ENCODE measurements around the gene GFRA4.
A peak's percentile ranks its signal among the peaks of the same experiment; 100 is the strongest.

The GFRA4 gene
- total RNA-seq, result 0 reads per million in 9 experiments

DNA sequence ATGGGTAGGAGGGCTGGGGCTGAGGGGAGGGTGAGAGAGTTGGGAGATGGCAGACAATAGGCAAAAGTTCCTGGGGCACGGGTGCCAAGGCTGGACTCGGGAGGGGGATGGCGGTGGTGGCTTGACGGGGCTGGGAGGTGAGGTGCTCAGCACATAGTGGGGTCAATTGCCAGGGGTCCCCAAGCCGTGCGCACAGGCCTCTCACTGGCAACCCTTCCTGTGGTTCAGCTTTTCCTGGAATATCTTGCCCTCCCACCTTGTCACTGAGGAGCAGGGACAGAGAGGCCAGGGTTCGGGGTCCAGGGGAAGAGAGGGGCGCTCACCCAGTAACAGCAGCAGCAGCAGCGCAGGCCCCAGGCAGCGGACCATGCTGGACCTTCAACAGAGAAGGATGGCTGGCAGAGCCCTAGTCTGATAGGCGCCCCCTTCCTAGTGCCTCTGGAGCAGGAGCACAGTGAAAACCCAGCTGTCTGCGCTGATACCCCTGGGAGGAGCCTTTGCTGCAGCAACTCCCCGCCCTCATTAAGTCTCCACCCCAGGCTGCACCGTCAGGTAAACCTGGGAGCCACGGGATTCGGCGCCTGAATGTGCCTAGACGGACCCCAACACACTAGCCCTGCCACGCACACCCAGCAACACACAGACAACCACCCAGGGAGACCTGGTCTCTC lies at the start of gene GFRA4:
TSS of gene GFRA4 (minus strand) at position 369 of the 671 bp plus-strand sequence. CDS start at position 369, 0 bp downstream.
- DNase-seq (no peak), ATAC-seq (replicated peaks) (no peak)
- Mint-ChIP-seq H3K9me3 (no peaks in the 10 kb centered on the region), H3K4me1 (ENCODE audit: low read depth in 2 of 2) (peaks cover 28 to 59% of the 10 kb centered on the region in 2 donors), H3K27me3 (peaks cover 43 to 66% of the 10 kb centered on the region in 2 donors), H3K4me3 (no peak within 1 kb of the TSS), H3K27ac (no peak within 1 kb of the TSS), H3K36me3 (ENCODE audit: insufficient read depth) (peaks cover 17% of the 10 kb centered on the region)

GRCh38 chr20:3712279-3712873 lies 49.2 kb upstream of the GFRA4 start, which contains the start of gene SIGLEC1:
Gene SIGLEC1, minus strand, starts transcription at chr20:3712600. Its CDS starts 5,472 bp downstream, at chr20:3707128.
- Mint-ChIP-seq H3K36me3 (ENCODE audit: insufficient read depth) (no peaks in the 10 kb centered on the region), H3K9me3 (no peaks in the 10 kb centered on the region), H3K27me3 (peaks cover 25 to 51% of the 10 kb centered on the region in 2 donors), H3K4me1 (ENCODE audit: low read depth in 2 of 2) (peaks cover 6 to 8% of the 10 kb centered on the region in 2 donors), H3K27ac (no peak within 1 kb of the TSS), H3K4me3 (no peak within 1 kb of the TSS)
- no peak for DNase-seq
- ATAC-seq (replicated peaks), result no peak

DNA sequence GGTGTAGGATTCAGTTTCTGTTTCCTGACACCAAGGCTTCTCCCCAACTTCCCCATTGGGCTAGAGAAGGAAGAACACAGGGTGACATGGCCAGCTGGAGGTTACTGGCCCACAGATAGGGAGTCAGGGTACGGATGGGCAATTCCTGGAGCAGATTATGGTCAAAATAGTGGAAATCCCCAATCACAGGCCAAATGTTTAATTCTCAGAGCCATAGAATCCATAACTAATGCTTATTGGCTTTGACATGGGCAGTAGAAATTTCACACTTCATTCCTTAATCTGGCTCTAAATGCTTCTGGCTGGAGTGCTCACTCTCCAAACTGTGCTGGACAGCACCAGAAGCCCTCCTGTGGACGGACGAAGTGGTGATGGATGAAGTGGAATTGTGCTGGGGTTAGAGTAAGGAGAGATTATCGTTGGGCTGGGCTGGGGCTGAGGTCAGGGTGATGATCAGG lies 48.3 kb upstream of the GFRA4 start:
- Mint-ChIP-seq H3K36me3 (ENCODE audit: insufficient read depth) (no peaks in the 10 kb centered on the region), H3K4me3 (no peak overlapping the region), H3K27ac (no peak overlapping the region), H3K27me3 (peaks cover 18 to 44% of the 10 kb centered on the region in 2 donors), H3K9me3 (no peaks in the 10 kb centered on the region), H3K4me1 (ENCODE audit: low read depth in 2 of 2) (peaks cover 6 to 8% of the 10 kb centered on the region in 2 donors)
- DNase-seq, result no peak
- no peak for ATAC-seq (replicated peaks)

- peaks cover 17 to 44% of the 10 kb centered on the region in 2 donors for H3K27me3 Mint-ChIP-seq
- no peak overlapping the region for H3K4me3 Mint-ChIP-seq
- ATAC-seq (replicated peaks) (peak; percentile 66), DNase-seq (peak; percentile 77 to 80 (median 78))
- H3K4me1 Mint-ChIP-seq (ENCODE audit: low read depth in 2 of 2), result peaks cover 6 to 8% of the 10 kb centered on the region in 2 donors
- H3K36me3 Mint-ChIP-seq (ENCODE audit: insufficient read depth), result no peaks in the 10 kb centered on the region
- H3K27ac Mint-ChIP-seq, result no peak overlapping the region
- H3K9me3 Mint-ChIP-seq, result no peaks in the 10 kb centered on the region
These were observed 47.7 kb upstream of the GFRA4 start for GRCh38 chr20:3710703-3711483.

DNA sequence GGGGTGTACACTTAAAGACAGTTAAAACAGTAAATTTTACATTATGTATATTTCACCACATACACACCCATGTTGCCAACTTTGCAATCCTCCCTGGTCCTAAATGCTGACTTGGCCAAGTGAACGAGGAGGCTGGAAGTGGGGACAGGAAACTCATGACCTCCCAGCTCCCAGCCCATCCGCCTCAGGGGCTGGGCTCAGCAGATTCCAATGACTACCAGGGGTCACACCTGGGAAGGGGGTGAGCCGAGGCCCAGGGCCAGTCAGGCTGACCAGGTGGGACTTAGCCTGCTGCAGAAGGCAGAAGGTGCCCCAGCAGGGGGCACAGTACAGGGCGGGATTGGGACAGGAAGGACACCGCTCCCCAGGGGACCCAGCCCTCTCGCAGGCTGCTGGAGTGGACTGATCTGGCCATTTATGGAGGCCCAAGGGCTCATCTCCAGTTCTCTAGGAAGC lies 46.8 kb upstream of the GFRA4 start:
- peaks cover 17 to 49% of the 10 kb centered on the region in 2 donors for H3K27me3 Mint-ChIP-seq
- peaks cover 6 to 8% of the 10 kb centered on the region in 2 donors for H3K4me1 Mint-ChIP-seq (ENCODE audit: low read depth in 2 of 2)
- H3K4me3 Mint-ChIP-seq, result no peak overlapping the region
- no peak overlapping the region for H3K27ac Mint-ChIP-seq
- H3K9me3 Mint-ChIP-seq, result no peaks in the 10 kb centered on the region
- no peak for ATAC-seq (replicated peaks)
- H3K36me3 Mint-ChIP-seq (ENCODE audit: insufficient read depth), result no peaks in the 10 kb centered on the region
- no peak for DNase-seq

- H3K36me3 Mint-ChIP-seq (ENCODE audit: insufficient read depth), result no peaks in the 10 kb centered on the region
These were observed 44.3 kb upstream of the GFRA4 start for GRCh38 chr20:3707508-3707899.

GRCh38 chr20:3706774-3707507 lies 43.7 kb upstream of the GFRA4 start:
- ATAC-seq (replicated peaks) (no peak), DNase-seq (no peak)
- Mint-ChIP-seq H3K4me3 (no peak overlapping the region), H3K36me3 (ENCODE audit: insufficient read depth) (no peaks in the 10 kb centered on the region), H3K4me1 (ENCODE audit: low read depth in 2 of 2) (peaks cover 6 to 8% of the 10 kb centered on the region in 2 donors), H3K9me3 (no peaks in the 10 kb centered on the region), H3K27me3 (peaks cover 20 to 68% of the 10 kb centered on the region in 2 donors), H3K27ac (no peak overlapping the region)

More at GRCh38 chr20:3707508-3707899, 44.3 kb upstream of the GFRA4 start:
- H3K9me3 Mint-ChIP-seq, result no peaks in the 10 kb centered on the region
- peaks cover 23 to 68% of the 10 kb centered on the region in 2 donors for H3K27me3 Mint-ChIP-seq
- no peak overlapping the region for H3K4me3 Mint-ChIP-seq
- ATAC-seq (replicated peaks) (no peak), DNase-seq (no peak)
- no peak overlapping the region for H3K27ac Mint-ChIP-seq
- peaks cover 6 to 8% of the 10 kb centered on the region in 2 donors for H3K4me1 Mint-ChIP-seq (ENCODE audit: low read depth in 2 of 2)

- no peaks in the 10 kb centered on the region for H3K36me3 Mint-ChIP-seq (ENCODE audit: insufficient read depth)
- peaks cover 6 to 8% of the 10 kb centered on the region in 2 donors for H3K4me1 Mint-ChIP-seq (ENCODE audit: low read depth in 2 of 2)
- H3K4me3 Mint-ChIP-seq, result no peak overlapping the region
- H3K27me3 Mint-ChIP-seq, result peaks cover 12 to 68% of the 10 kb centered on the region in 2 donors
- no peak overlapping the region for H3K27ac Mint-ChIP-seq
- no peaks in the 10 kb centered on the region for H3K9me3 Mint-ChIP-seq
- DNase-seq (no peak), ATAC-seq (replicated peaks) (no peak)
These were observed 43.0 kb upstream of the GFRA4 start for GRCh38 chr20:3705970-3706739.

DNA sequence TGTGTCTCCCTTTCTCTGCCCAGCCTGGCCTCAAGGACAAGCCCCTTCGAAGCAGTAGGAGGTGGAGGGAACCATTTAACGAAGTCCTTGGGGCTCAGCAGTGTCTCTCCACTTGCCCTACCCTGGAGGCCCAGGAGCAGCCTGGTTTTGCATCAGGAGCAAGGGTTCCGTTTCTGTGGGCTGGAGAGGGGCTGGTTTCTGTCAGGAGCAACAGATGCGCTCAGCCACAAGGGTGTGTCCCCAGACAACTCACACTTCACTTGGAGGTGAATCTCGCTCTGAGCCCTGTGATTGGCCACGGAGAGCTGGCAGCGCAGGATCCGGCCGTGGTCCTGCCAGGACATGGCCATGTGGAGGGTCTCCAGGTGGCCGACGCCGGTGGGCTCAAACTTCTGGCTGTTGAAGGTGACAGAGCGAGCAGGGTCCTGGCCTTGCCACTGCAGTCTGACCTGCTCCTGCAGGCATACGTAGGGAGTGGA lies 42.3 kb upstream of the GFRA4 start:
- Mint-ChIP-seq H3K4me1 (ENCODE audit: low read depth in 2 of 2) (peaks cover 6 to 8% of the 10 kb centered on the region in 2 donors), H3K27me3 (peaks cover 11 to 65% of the 10 kb centered on the region in 2 donors), H3K36me3 (ENCODE audit: insufficient read depth) (no peaks in the 10 kb centered on the region), H3K27ac (no peak overlapping the region), H3K9me3 (no peaks in the 10 kb centered on the region), H3K4me3 (no peak overlapping the region)
- no peak for ATAC-seq (replicated peaks)
- DNase-seq, result no peak

GRCh38 chr20:3704087-3704486 lies 40.9 kb upstream of the GFRA4 start:
- peaks cover 11 to 69% of the 10 kb centered on the region in 2 donors for H3K27me3 Mint-ChIP-seq
- H3K9me3 Mint-ChIP-seq, result no peaks in the 10 kb centered on the region
- no peaks in the 10 kb centered on the region for H3K36me3 Mint-ChIP-seq (ENCODE audit: insufficient read depth)
- H3K4me3 Mint-ChIP-seq, result no peak overlapping the region
- no peak overlapping the region for H3K27ac Mint-ChIP-seq
- DNase-seq (no peak), ATAC-seq (replicated peaks) (no peak)
- H3K4me1 Mint-ChIP-seq (ENCODE audit: low read depth in 2 of 2), result peaks cover 1 to 7% of the 10 kb centered on the region in 2 donors

DNA sequence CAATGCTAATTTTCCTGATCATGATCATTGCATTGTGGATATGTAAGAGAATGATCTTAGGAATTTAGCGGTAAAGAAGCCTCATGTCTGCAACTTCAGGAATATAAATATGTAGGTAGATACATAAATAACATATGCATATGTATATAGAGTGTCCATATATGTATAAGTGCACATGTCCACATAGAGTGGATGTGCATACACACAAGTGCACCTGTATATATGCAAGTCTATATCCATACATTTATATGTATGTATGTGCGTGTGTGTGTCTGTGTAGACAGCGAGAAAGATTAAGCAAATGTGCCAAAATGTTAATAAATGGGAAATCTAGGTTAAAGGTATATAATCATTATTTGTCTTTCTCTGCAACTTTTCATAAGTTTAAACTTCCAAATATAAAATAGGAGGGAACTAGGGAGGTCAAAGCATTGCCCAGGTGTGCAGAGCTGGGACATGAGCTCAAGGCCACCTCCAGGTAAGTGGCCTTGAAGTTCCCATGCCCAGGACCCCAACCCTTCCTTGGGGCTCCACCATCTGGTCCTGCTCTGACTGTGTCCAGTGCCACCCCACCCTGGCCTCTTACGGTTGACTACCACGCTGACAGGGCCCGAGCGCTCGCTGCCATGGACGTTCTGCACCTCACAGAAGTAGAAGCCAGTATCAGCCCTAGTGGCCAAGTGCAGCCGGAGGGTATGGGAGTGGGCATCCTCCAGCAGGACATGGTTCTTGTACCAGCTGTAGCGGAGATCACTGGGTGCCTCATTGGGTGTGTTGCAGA lies 39.6 kb upstream of the GFRA4 start:
- peaks cover 0 to 3% of the 10 kb centered on the region in 2 donors for H3K4me1 Mint-ChIP-seq (ENCODE audit: low read depth in 2 of 2)
- DNase-seq (no peak), ATAC-seq (replicated peaks) (no peak)
- H3K27me3 Mint-ChIP-seq, result peaks cover 9 to 72% of the 10 kb centered on the region in 2 donors
- H3K4me3 Mint-ChIP-seq, result no peak overlapping the region
- no peak overlapping the region for H3K27ac Mint-ChIP-seq
- H3K36me3 Mint-ChIP-seq (ENCODE audit: insufficient read depth), result no peaks in the 10 kb centered on the region
- no peaks in the 10 kb centered on the region for H3K9me3 Mint-ChIP-seq
